PFSK-1 (cell line): ENCODE data around the gene NPIPB4. TPM values are rescaled to one million over a fixed set of nuclear protein-coding genes. Genes with fewer than 3 reads are reported as not detected.
"Not testable (repeated sequence)": the region's sequence is repeated elsewhere in the genome, so short reads cannot be mapped to it uniquely, and the experiment has no call there.

ENCODE experiments used
- FOXP2 ChIP-seq: optimal IDR thresholded peaks from 2 replicates; pipeline ENCODE3; 2011; ENCODE audit warnings: borderline replicate concordance, control low read depth, inconsistent platforms; ENCODE audit not compliant: insufficient read depth; ENCODE audit errors: extremely low read length, extremely low read depth
- POLR2AphosphoS5 ChIP-seq: IDR thresholded peaks from 2 replicates; pipeline ENCODE4 v1.6.1; 2012; ENCODE audit warnings: low read depth, mild to moderate bottlenecking, control low read depth, low read length, moderate library complexity
- SIN3A ChIP-seq: IDR thresholded peaks from 2 replicates; pipeline ENCODE4 v1.6.1; 2012; ENCODE audit warnings: mild to moderate bottlenecking, low read length, moderate library complexity, borderline replicate concordance; ENCODE audit not compliant: insufficient read depth
- TAF1 ChIP-seq: IDR thresholded peaks from 2 replicates; pipeline ENCODE4 v1.6.1; 2012; ENCODE audit warnings: low read length, control low read depth, borderline replicate concordance; ENCODE audit not compliant: insufficient read depth
- polyA plus RNA-seq: library from polyadenylated mRNA; unstranded; fragments of >200 nt; gene quantifications from one replicate; pipeline ENCODE4 v1.2.1, GENCODE V29; 2012; ENCODE audit warnings: low read depth, missing spikeins; ENCODE audit not compliant: insufficient read length

NPIPB4 gene
- 16.1 TPM for polyA plus RNA-seq

DNA sequence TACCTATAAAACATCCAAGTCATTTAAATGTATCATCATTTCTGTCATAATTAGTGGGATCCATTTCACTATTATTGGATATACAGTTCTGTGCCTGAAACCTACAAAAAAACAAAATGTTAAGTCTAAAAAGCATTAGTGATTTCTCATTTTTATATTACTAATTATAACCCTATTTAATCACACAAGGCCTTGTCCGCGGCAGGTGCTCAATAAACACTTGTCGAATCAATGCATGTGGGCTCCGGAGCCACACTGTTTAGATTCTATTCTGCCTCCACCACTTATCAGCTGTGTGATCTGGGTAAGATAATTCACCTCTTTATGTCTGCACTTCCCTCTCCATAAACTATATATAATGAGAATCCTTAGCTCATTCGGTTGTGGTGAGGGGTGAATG is at the start of gene NPIPB4:
Gene NPIPB4, minus strand, starts transcription at position 101 of the 400 bp plus-strand sequence. CDS start 378 bp downstream, outside the sequence.
- not testable (repeated sequence) for TF ChIP-seq TAF1, SIN3A, FOXP2

- TF ChIP-seq TAF1 = 0 out of 2 replicates have a peak, but pooled peaks have one; percentile 58
- TF ChIP-seq POLR2AphosphoS5 = peak; percentile 82
These were observed 37.3 kb downstream of the NPIPB4 start for GRCh38 chr16:21820028-21820907.
